Kidney (tissue), 14 donors: ENCODE data around the gene RELCH. TPM values are rescaled to one million over a fixed set of nuclear protein-coding genes. Genes with fewer than 3 reads are reported as not detected.
A peak's percentile ranks its signal among the peaks of the same experiment; 100 is the strongest.
"Not testable (repeated sequence)": the region's sequence is repeated elsewhere in the genome, so short reads cannot be mapped to it uniquely, and the experiment has no call there.

Experiments
- DNase-seq, 5 donors: peaks; one replicate each; pipeline ENCODE4 v3.0.0-alpha.2; 2013 to 2020
- FAIRE-seq: peaks from 2 replicates; lab custom pipeline; 2012; peaks lifted over from hg19 to GRCh38; lab: Jason Lieb, UNC
- H3K27ac ChIP-seq, 2 donors: one replicate each; pipeline ENCODE4 v1.7.0; 2013; ENCODE audit warnings: low read depth in 2 of 2, low read length in 2 of 2, inconsistent platforms in 1 of 2
- H3K27me3 ChIP-seq: one replicate; pipeline ENCODE4 v1.7.1; 2013; ENCODE audit warnings: low read length, inconsistent platforms; ENCODE audit not compliant: control insufficient read depth, insufficient read depth
- H3K36me3 ChIP-seq, 3 donors: one replicate each; pipeline versions ENCODE4 v1.7.0 to v1.7.1; 2013; ENCODE audit warnings: low read length in 3 of 3, control low read depth in 1 of 3, inconsistent platforms in 1 of 3; ENCODE audit not compliant: insufficient read depth in 3 of 3, control insufficient read depth in 2 of 3
- H3K4me1 ChIP-seq, 3 donors: one replicate each; pipeline versions ENCODE4 v1.7.0 to v1.7.1; 2013; ENCODE audit warnings: low read length in 3 of 3, inconsistent platforms in 1 of 3, low read depth in 1 of 3; ENCODE audit not compliant: control insufficient read depth in 2 of 3, insufficient read depth in 2 of 3
- H3K4me3 ChIP-seq, 3 donors: one replicate each; pipeline versions ENCODE4 v1.7.0 to v1.8.1; 2013; ENCODE audit warnings: low read length in 3 of 3, control low read depth in 1 of 3, inconsistent platforms in 1 of 3
- H3K9ac ChIP-seq, 3 donors: one replicate each; pipeline versions ENCODE4 v1.7.0 to v1.7.1; 2013; ENCODE audit warnings: low read length in 3 of 3, control low read depth in 1 of 3, inconsistent platforms in 1 of 3
- H3K9me3 ChIP-seq, 3 donors: one replicate each; pipeline versions ENCODE4 v1.7.0 to v1.7.1; 2013; ENCODE audit warnings: low read length in 3 of 3, control low read depth in 1 of 3, inconsistent platforms in 1 of 3; ENCODE audit not compliant: control insufficient read depth in 2 of 3, insufficient read depth in 1 of 3
- CTCF ChIP-seq: IDR thresholded peaks from 3 replicates; pipeline ENCODE4 v1.5.1; 2012; ENCODE audit warnings: mild to moderate bottlenecking, moderate library complexity, borderline replicate concordance; ENCODE audit not compliant: insufficient read depth; ENCODE audit errors: extremely low read depth
- intact Hi-C: fragments of 100-400 bp; cut with DNase I; formaldehyde crosslinking; loops from one replicate; pipeline ENCODE4 v1.11.1; 2022
- polyA plus RNA-seq: library from polyadenylated mRNA; stranded (reverse); fragments of 350-450 nt; fragmentation: Illumina TruSeq; extraction: RNeasy Lipid Tissue Mini Kit (QIAGEN cat#74804); gene quantifications from one replicate; pipeline ENCODE4 v1.2.3, GENCODE V29; 2014; ENCODE audit warnings: low read depth, low replicate concordance; ENCODE audit not compliant: insufficient read depth
- total RNA-seq: library from RNA; stranded (reverse); fragmentation: NEBNext Ultra II Directional; extraction: Animal tissue kit (Norgen Biotek cat#: 25700); gene quantifications from one replicate; pipeline ENCODE4 v1.2.1, GENCODE V29; 2021
- donor health status: control.
- donor health status: control.
- donor health status: control.
- donor health status: control.
- donor health status: control.
- donor health status: DM: yes; HTN: yes; CAD: no.
- donor health status: Normal renal cell carcinoma (clear cell type).

The RELCH gene
- total and polyA plus RNA-seq, 2 donors from 2014 or later: 9.0 to 39.0 TPM

GRCh38 chr18:62165583-62165982 lies 21.5 kb upstream of the RELCH start:
- no peaks in the 10 kb centered on the region for H3K9me3 ChIP-seq
- no peak for TF ChIP-seq CTCF
- no peaks in the 10 kb centered on the region for H3K27me3 ChIP-seq
- no peak overlapping the region for H3K27ac ChIP-seq
- H3K9ac ChIP-seq: no peak overlapping the region
- H3K36me3 ChIP-seq: no peaks in the 10 kb centered on the region
- no peak overlapping the region for H3K4me3 ChIP-seq
- no peaks in the 10 kb centered on the region for H3K4me1 ChIP-seq
- DNase-seq: no peak
- intact Hi-C loops: no loop called here
- FAIRE-seq: no peak

GRCh38 chr18:62166524-62166923 lies 20.5 kb upstream of the RELCH start:
- H3K27ac ChIP-seq, H3K4me1 ChIP-seq, FAIRE-seq, intact Hi-C loops, DNase-seq, H3K9me3 ChIP-seq, H3K27me3 ChIP-seq, H3K9ac ChIP-seq, H3K36me3 ChIP-seq, H3K4me3 ChIP-seq: not testable (repeated sequence)

- Histone ChIP-seq H3K36me3 (no peaks in the 10 kb centered on the region), H3K27ac (no peak overlapping the region), H3K4me1 (no peaks in the 10 kb centered on the region), H3K4me3 (no peak overlapping the region), H3K9ac (no peak overlapping the region), H3K27me3 (no peaks in the 10 kb centered on the region), H3K9me3 (no peaks in the 10 kb centered on the region)
- intact Hi-C loops: no loop called here
- no peak for DNase-seq
- no peak for TF ChIP-seq CTCF
- FAIRE-seq: no peak
These were observed 16.2 kb upstream of the RELCH start for GRCh38 chr18:62170857-62171256.

GRCh38 chr18:62172298-62172697 lies 14.8 kb upstream of the RELCH start:
- Histone ChIP-seq H3K9ac (no peak overlapping the region), H3K27ac (no peak overlapping the region), H3K4me3 (no peak overlapping the region), H3K4me1 (no peaks in the 10 kb centered on the region), H3K36me3 (no peaks in the 10 kb centered on the region), H3K27me3 (no peaks in the 10 kb centered on the region), H3K9me3 (no peaks in the 10 kb centered on the region)
- DNase-seq (no peak), FAIRE-seq (peak; percentile 54)
- TF ChIP-seq CTCF: no peak
- intact Hi-C loops: no loop called here
